ENCODE data around the gene EPOP. TPM values are rescaled to one million over a fixed set of nuclear protein-coding genes. Genes with fewer than 3 reads are reported as not detected.
A peak's percentile ranks its signal among the peaks of the same experiment; 100 is the strongest.

Gene EPOP
- total and polyA plus RNA-seq, 2 of the 13 experiments (the other 11 are each of a cell fraction or from before 2014, with no cell fraction given), result 14.7 to 37.8 TPM

GRCh38 chr17:38656959-38657823 is 17.6 kb downstream of the EPOP start (continued):
- TF ChIP-seq PHF20 (CRISPR knock-in tag; IDR thresholded peaks at IDR 0.05), result peak; percentile 66
- no peak; the same call in 1 of the 2 replicates for TF ChIP-seq JDP2 (CRISPR knock-in tag; IDR thresholded peaks at IDR 0.05; ENCODE audit: borderline replicate concordance)
- peak; percentile 91 for TF ChIP-seq NCOA2 (CRISPR knock-in tag; IDR thresholded peaks at IDR 0.05)
- peak; percentile 89 for TF ChIP-seq ARNTL (CRISPR knock-in tag; IDR thresholded peaks at IDR 0.05)
- TF ChIP-seq FUBP1 (CRISPR knock-in tag; IDR thresholded peaks at IDR 0.05; ENCODE audit: borderline replicate concordance), result 0 out of 2 replicates have a peak, but pooled peaks have one; percentile 33
- no peak; the same call in 1 of the 2 replicates for TF ChIP-seq ZC3H13 (CRISPR knock-in tag; IDR thresholded peaks at IDR 0.05)
- TF ChIP-seq ZNF18 (CRISPR knock-in tag; IDR thresholded peaks at IDR 0.05; ENCODE audit: insufficient replicate concordance), result peak; percentile 99
- peak; percentile 14; the same call in 1 of the 2 replicates for TF ChIP-seq ZNF567 (CRISPR knock-in tag; IDR thresholded peaks at IDR 0.05; ENCODE audit: borderline replicate concordance)
- TF ChIP-seq ZNF333 (CRISPR knock-in tag; IDR thresholded peaks at IDR 0.05; ENCODE audit: borderline replicate concordance), result peak; percentile 67; the same call in 1 of the 2 replicates
- TF ChIP-seq ZNF580 (CRISPR knock-in tag; IDR thresholded peaks at IDR 0.05; ENCODE audit: borderline replicate concordance, low read depth), result peak; percentile 95
- TF ChIP-seq ZBTB46 (CRISPR knock-in tag; IDR thresholded peaks at IDR 0.05; ENCODE audit: borderline replicate concordance), result no peak
- peak; percentile 77 for TF ChIP-seq PRDM10 (CRISPR knock-in tag; IDR thresholded peaks at IDR 0.05; ENCODE audit: low read depth)
- 0 out of 2 replicates have a peak, but pooled peaks have one; percentile 52 for TF ChIP-seq ZBTB42 (CRISPR knock-in tag; IDR thresholded peaks at IDR 0.05)
- no peak for TF ChIP-seq HMGA1 (CRISPR knock-in tag; conservative IDR thresholded peaks at IDR 0.05)
